ENCODE measurements around the gene AQR. TPM values are rescaled to one million over a fixed set of nuclear protein-coding genes. Genes with fewer than 3 reads are reported as not detected.

Gene AQR
- total and polyA plus RNA-seq, 2 of the 8 experiments (the other 6 are each of a cell fraction or from before 2014, with no cell fraction given) = 34.5 to 57.6 TPM

- peak; percentile 98 for TF ChIP-seq TAF1 (IDR thresholded peaks at IDR 0.05; ENCODE audit: low read depth, low read length)
- peak; percentile 54; the same call in 1 of the 2 replicates for TF ChIP-seq TEAD4 (IDR thresholded peaks at IDR 0.05; ENCODE audit: low read depth, low read length)
- no peak for TF ChIP-seq RNF2 (IDR thresholded peaks at IDR 0.05; ENCODE audit: borderline replicate concordance, low read depth, low read length, missing control alignments, poor library complexity, severe bottlenecking)
- peak; percentile 72 for TF ChIP-seq GTF2F1 (IDR thresholded peaks at IDR 0.05; ENCODE audit: borderline replicate concordance, low read depth, low read length)
- TF ChIP-seq MAFK (IDR thresholded peaks at IDR 0.05; ENCODE audit: low read depth, low read length) = peak; percentile 26; the same call in 1 of the 2 replicates
- TF ChIP-seq BACH1 (IDR thresholded peaks at IDR 0.05; ENCODE audit: low read length) = no peak
- TF ChIP-seq YY1 (IDR thresholded peaks at IDR 0.05; ENCODE audit: low read depth, low read length) = peak; percentile 83
- no peak for TF ChIP-seq KDM1A (IDR thresholded peaks at IDR 0.05; ENCODE audit: borderline replicate concordance, low read length)
- peak; percentile 77; the same call in 1 of the 2 replicates for TF ChIP-seq RBBP5 (IDR thresholded peaks at IDR 0.05; ENCODE audit: borderline replicate concordance, low read depth, low read length)
- peak; percentile 87; the same call in 1 of the 2 replicates for TF ChIP-seq SP4 (IDR thresholded peaks at IDR 0.05; ENCODE audit: low read length)
- TF ChIP-seq ZNF274 (IDR thresholded peaks at IDR 0.05; ENCODE audit: borderline replicate concordance, extremely low read depth, low read length) = no peak
- peak; percentile 79 for TF ChIP-seq CREB1 (IDR thresholded peaks at IDR 0.05)
- TF ChIP-seq SIN3A (conservative IDR thresholded peaks at IDR 0.05 in 1 of 2, IDR thresholded peaks at IDR 0.05 in 1 of 2; ENCODE audit: low read depth in 1 of 2, low read length in 2 of 2) = peak in 1 of 2 experiments; percentile 91; a peak in 2 of 4 replicates
- peak; percentile 96 for TF ChIP-seq PHF8 (conservative IDR thresholded peaks at IDR 0.05; ENCODE audit: low read depth, low read length)
These were observed at the start of gene AQR (continued) for GRCh38 chr15:34969340-34970097.
